Suppressor macrophage treated with lipopolysaccharide for 4 hours (primary cell): ENCODE results near the gene MRM2.
"Not testable (repeated sequence)": the region's sequence is repeated elsewhere in the genome, so short reads cannot be mapped to it uniquely, and the experiment has no call there.

Source experiments
- DNase-seq: peaks from one replicate; pipeline ENCODE4 v3.0.0-alpha.2; 2020

The MRM2 gene

DNA sequence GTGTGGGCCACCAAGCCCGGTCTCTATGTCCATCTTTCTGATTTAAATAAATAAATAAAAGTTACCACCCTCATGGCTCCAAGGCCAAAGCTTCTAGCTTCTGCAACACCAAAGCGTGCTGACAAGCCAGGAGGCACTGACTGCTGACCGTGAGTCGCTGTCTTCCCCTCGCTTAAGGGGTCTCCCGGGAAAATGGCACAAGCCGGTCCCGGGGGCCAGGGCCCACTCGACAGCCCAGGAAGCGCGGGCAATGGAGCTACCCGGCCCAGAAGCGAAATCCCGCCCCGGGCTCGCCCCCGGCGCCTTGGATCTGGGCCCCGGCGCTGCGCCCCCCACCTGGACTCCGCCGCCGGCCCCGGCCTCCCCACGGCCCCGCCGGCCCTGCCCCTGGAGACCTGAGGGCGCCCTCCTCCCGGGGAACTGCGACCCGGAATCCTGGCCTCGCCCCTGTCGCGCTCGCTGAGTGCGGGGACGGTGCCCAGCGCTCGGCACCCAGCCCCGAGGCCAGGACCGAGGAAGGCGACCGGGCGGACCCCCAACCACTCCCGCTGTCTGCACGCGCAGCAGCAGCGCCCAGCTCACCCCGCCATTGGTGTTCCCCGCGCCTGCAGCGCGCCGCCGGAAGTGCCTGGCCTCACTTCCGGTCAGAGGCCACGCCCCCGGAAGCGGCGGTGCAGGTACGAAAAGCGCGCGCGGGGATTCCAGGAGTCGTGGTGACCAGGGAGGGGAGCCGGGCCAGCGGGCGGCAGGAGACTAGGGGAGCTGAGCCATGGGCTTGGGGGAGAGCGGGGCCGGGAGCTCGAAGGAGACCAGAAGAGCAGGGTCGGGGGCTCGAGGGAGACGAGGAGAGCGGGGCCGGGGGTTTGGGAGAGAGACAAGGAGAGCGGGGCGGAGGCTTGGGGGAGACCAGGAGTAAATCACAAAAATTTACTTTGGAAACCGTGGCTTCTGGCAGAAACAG lies at the start of gene MRM2, which contains the start of gene NUDT1:
MRM2 (minus strand) TSS at position 626 of the 961 bp plus-strand sequence; CDS start at position 590, 36 bp downstream.
NUDT1 (plus strand) TSS at position 647 of the 961 bp plus-strand sequence. CDS start 2,349 bp downstream, outside the sequence.
- peak; percentile 90 for DNase-seq

- no peak for DNase-seq
Measured at GRCh38 chr7:2290877-2291276, 48.9 kb upstream of the MRM2 start.

- DNase-seq, result no peak
Measured at GRCh38 chr7:2289621-2290020, 47.6 kb upstream of the MRM2 start.

DNA sequence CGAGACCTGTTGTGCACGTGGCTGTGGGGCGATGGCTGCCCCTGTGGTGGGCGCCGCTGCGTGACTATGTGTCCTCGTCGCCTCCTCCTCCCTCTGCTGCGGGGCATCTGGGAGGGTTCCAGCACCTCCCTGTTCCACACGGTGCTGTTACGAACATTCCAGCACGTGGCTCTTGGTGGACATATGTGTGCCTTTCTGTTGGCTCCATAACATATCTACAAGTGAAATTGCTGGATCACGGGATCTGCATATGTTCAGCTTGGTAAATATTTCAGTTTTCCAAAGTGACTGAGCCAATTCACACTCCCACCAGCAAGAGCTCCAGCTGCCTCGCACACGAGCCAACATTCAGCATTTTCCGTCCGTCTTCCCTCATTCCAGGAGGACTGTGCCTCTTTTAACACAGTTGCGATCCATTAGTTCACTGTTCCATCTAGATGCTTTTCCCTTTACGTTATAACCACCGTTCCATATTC lies 47.1 kb upstream of the MRM2 start:
- no peak for DNase-seq

DNA sequence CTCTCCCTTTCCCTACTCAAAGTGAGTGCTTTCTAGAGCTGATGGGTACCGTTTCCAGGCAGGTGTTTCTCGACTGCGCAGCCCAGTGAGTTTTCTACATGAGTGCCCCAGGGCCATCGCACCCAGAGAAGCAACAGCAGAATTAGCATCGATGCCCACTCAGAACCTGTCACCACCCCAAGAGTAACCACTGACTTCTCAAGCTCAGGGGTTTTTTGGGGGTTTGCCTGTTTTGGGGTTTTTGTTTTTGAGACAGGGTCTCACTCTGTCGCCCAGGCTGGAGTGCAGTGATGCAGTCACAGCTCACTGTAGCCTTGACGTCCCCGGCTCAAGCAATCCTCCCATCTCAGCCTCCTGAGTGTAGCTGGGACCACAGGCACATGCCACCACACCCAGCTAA lies 46.5 kb upstream of the MRM2 start:
- no peak for DNase-seq

DNA sequence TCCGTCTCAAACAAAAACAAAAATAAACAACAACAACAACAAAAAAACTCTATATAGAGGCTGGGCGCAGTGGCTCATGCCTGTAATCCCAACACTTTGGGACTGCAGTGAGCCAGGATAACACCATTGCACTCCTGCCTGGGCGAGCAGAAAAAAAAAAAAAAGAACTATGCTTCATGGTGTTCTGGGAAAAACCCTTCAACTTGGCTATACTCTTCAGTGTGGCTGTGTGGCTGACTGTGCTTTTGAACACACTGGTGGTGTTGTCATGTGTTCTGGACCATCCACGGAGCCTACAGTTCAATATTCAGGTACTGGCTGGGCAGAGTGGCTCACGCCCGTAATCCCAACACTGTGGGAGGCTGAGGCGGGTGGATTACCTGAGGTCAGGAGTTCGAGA lies 45.7 kb upstream of the MRM2 start:
- DNase-seq, result no peak

GRCh38 chr7:2283074-2283473 lies 41.1 kb upstream of the MRM2 start:
- no peak for DNase-seq

DNA sequence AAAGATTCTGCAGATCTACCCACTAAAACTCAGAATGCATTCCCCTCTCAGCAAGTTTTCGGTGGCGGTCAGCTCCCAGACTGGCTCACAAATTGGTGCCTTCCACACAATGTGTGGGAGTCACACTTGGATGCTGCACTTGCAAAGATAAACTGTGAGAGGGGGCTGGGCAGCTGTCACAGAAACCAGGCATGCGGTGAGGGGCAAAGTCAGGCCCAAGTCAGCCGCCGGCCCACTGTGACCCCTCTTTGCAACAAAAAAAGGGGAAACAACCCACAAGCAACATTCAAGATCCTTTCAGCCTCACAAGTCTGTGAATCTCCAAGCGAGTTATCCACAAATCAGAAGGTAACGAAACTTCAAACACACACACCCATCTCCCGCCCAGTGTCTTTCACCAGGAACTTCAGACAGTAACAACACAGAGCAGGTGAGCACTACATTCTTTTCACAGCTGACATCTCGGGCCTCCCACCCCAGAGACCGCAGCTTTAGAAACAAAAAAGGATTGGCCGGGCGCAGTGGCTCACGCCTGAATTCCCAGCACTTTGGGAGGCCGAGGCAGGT lies 40.3 kb upstream of the MRM2 start:
- DNase-seq, result no peak

DNA sequence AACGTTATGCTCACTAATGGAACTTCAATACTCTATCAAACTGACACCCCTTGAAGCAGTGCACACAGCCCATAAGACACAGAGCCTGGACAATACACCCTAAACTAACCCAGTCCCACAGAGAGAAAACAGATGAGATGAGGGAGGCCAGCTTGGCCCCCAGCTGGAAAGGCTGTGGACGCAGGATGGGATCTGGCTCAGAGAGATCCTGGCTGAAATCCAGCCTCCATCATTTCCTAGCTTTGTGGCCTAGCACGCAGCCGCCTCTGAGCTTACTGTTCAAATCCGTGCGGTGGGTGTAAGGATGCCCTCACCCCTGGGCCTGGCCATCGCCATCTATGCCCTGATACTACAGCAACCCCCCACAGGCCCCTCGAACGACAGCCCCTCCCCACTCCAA lies 39.5 kb upstream of the MRM2 start:
- no peak for DNase-seq

- DNase-seq, result no peak
Measured at GRCh38 chr7:2280424-2280823, 38.4 kb upstream of the MRM2 start.

GRCh38 chr7:2279896-2280295 lies 37.9 kb upstream of the MRM2 start:
- DNase-seq, result no peak

DNA sequence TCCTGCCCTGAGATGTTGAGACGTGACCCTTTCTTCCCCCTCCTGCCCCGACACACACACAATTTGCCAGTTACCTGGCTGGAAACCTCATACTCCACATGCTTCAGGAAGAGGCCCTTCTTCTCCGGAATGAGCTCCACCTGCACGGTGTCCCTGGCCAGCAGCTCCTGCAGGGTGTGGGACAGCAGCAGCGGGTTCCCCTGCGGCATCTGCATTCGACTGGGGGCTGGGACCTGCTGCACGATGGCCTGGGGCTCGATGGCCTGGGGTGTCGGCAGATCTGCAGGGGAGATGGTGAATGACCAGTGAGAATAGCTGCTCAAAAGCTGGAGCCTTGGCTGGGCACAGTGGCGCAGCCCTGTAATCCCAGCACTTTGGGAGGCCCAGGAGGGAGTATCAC lies 36.0 kb upstream of the MRM2 start:
- no peak for DNase-seq

- no peak for DNase-seq
Measured at GRCh38 chr7:2276107-2276506, 34.1 kb upstream of the MRM2 start.

DNA sequence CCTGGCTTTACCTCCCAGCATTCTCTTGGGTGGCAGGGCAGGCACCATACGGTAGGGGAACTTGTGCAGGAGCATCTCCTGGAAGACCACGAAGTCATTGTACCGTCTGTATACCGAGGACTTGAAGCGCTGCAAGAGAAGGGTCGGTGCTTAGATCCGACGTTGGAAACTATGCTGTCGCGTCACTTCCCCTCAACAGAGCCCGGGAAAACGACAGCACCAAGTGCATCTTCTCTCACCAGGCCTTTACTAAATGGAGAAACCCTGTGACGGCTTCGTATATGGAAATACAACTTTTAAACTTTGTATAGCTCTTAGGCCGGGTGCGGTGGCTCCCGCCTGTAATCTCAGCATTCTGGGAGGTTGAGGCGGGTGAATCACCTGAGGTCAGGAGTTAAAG lies 33.1 kb upstream of the MRM2 start:
- no peak for DNase-seq

DNA sequence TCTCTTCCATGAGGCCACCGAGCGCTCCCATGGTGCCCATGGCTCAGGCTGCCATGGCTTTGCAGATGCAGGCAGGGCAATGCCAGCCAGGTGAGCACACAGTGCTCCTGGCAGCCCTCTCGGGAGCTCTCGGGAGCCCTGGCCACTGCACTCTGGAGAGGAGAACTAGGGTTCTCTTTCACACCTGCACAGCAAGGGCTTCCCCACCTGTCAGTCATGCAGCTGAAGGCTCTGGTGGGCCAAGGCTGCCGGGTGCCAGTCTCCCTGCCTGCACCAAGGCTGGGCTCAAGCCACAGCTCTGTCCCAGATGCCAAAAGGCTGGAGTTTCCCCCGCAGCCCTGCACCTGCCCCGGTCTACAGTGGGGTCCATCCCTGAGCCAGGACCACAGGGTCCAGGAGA lies 32.7 kb upstream of the MRM2 start:
- no peak for DNase-seq

GRCh38 chr7:2273866-2274265 lies 31.9 kb upstream of the MRM2 start:
- DNase-seq, result no peak

- DNase-seq, result no peak
Measured at GRCh38 chr7:2272031-2272430, 30.0 kb upstream of the MRM2 start.

- DNase-seq, result no peak
Measured at GRCh38 chr7:2271273-2272026, 29.4 kb upstream of the MRM2 start.

DNA sequence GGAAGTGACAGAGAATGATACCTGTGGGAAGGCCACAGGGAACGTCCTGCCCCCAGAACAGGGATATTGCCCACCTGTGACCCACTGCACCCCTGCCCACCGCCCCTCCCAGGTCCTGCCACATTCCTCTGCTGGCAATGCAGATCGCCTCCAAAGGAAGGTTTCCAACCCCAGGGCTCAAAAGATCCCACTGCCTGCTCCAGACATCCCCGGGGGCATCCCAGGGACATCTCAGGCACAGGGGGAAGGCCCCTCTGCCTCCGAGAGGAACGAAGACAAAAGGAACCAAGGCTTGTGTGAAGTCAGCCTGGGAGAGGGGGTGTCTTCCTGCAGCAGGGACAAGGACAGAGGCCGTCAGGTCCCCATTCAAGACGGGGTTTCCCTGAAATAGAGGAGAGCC lies 28.5 kb upstream of the MRM2 start:
- no peak for DNase-seq

- no peak for DNase-seq
Measured at GRCh38 chr7:2269991-2270460, 28.0 kb upstream of the MRM2 start.

DNA sequence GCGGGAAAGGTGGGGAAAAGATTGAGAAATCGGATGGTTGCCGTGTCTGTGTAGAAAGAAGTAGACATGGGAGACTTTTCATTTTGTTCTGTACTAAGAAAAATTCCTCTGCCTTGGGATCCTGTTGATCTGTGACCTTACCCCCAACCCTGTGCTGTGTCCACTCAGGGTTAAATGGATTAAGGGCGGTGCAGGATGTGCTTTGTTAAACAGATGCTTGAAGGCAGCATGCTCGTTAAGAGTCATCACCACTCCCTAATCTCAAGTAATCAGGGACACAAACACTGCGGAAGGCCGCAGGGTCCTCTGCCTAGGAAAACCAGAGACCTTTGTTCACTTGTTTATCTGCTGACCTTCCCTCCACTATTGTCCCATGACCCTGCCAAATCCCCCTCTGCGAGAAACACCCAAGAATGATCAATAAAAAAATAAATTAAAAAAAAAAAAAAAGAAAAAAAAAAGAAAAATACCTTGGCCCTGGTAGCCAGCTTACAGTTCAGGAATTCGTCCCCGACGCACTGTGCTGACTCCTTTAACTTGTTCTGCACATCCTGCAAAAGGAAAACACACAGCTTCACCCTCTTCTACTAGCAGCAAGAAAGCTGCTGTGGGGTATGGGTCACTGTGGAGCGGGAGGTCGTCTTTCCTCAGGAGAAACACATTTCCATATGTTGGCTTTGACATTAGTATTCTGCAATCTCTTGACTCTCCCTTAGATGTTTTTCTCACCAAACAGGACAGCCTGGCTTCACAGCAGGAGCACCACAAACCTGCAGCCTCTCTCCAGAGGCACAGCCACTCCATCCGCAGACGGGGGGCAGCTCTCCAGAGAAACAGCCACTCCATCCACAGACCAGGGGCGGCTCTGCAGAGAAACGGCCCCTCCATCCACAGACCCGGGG lies 27.3 kb upstream of the MRM2 start:
- not testable (repeated sequence) for DNase-seq

DNA sequence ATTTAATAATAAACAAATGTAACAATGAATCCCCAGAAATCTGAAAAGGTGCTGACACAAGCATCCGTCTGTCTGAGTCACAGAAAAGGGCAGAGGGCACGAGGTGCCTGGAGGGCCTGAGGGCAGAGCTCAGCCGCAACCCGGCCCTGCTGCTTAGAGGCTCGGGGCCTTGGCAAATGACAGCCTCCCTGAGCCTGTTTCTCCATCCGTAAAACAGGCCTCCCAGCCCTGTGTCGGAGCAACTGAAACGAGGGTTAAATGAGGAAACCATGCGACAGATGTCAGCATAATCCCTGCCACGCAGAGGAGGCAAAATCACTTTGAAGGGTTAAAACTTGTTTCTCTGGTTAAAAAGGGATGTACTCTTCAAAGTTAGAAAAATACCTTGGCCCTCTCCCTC lies 24.9 kb upstream of the MRM2 start:
- no peak for DNase-seq
